Heart right ventricle (tissue), 16 donors: ENCODE measurements around the gene ROCK1. TPM values are rescaled to one million over a fixed set of nuclear protein-coding genes. Genes with fewer than 3 reads are reported as not detected.

ENCODE experiments used
- ATAC-seq, 8 donors: fragments of 200-7000 bp; cut with Tn5 transposase; one replicate each; pipeline ENCODE4 v1.9.1; 2020; ENCODE audit warnings: mild to moderate bottlenecking in 8 of 8, moderate library complexity in 8 of 8, moderate number of reproducible peaks in 1 of 8
- DNase-seq, 2 donors: peaks; one replicate each; pipeline ENCODE4 v3.0.0-alpha.2; 2020
- H3K27ac ChIP-seq, 10 donors: fragments of 200-600 bp; sonication (generic) in 2 of 10; one replicate each; pipeline versions ENCODE4 v1.5.0 to v1.8.0; 2020 to 2022; ENCODE audit warnings: mild to moderate bottlenecking in 3 of 10
- H3K27me3 ChIP-seq, 7 donors: fragments of 200-600 bp; one replicate each; pipeline ENCODE4 v1.8.0; 2021 to 2022; ENCODE audit warnings: mild to moderate bottlenecking in 2 of 7
- H3K36me3 ChIP-seq, 9 donors: fragments of 200-600 bp; sonication (generic) in 1 of 9; one replicate each; pipeline versions ENCODE4 v1.5.0 to v1.8.0; 2020 to 2022; ENCODE audit warnings: mild to moderate bottlenecking in 2 of 9
- H3K4me1 ChIP-seq, 9 donors: fragments of 200-600 bp; sonication (generic) in 1 of 9; one replicate each; pipeline versions ENCODE4 v1.5.0 to v1.8.0; 2020 to 2022; ENCODE audit warnings: mild to moderate bottlenecking in 4 of 9
- H3K4me3 ChIP-seq, 10 donors: fragments of 200-600 bp; sonication (generic) in 2 of 10; one replicate each; pipeline versions ENCODE4 v1.5.0 to v1.8.0; 2020 to 2022; ENCODE audit warnings: mild to moderate bottlenecking in 7 of 10, moderate library complexity in 2 of 10
- H3K9me3 ChIP-seq, 11 donors: fragments of 200-600 bp in 10 of 11; sonication (generic) in 2 of 11; one replicate each; pipeline versions ENCODE4 v1.5.0 to v1.8.0; 2013 to 2022; ENCODE audit warnings: mild to moderate bottlenecking in 2 of 11, control low read depth in 1 of 11, moderate library complexity in 1 of 11
- CTCF ChIP-seq, 9 donors: fragments of 200-600 bp; sonication (generic) in 2 of 9; IDR thresholded peaks; one replicate each; pipeline versions ENCODE4 v1.5.0 to v1.8.0; 2021 to 2022; ENCODE audit warnings: antibody characterized with exemption in 9 of 9, mild to moderate bottlenecking in 5 of 9, moderate library complexity in 1 of 9
- WGBS, 2 donors: extraction: QIAGEN DNeasy Blood & Tissue Kit; methylation state at CpG; one replicate each; pipeline ENCODE4 v1.1.7; 2013; ENCODE audit warnings: inconsistent platforms in 1 of 2; 5-methylcytosine and 5-hydroxymethylcytosine counted together
- intact Hi-C, 10 donors: fragments of 100-400 bp; cut with DNase I; formaldehyde crosslinking; loops; one replicate each; pipeline versions ENCODE4 v1.11.1 to v1.14.2; 2022
- polyA plus RNA-seq, 2 donors: library from polyadenylated mRNA; stranded (reverse); fragments of 200-250 nt; gene quantifications; one replicate each; pipeline ENCODE4 v1.2.3, GENCODE V29; 2013
- total RNA-seq, 10 donors: library from RNA; stranded (reverse); fragmentation: NEBNext Ultra II Directional in 3 of 10; extraction: Animal tissue kit (Norgen Biotek cat#: 25700) in 3 of 10; gene quantifications; one replicate each; pipeline versions ENCODE4 v1.2.1 to v1.2.4, GENCODE V29; 2021 to 2023
- donor health status: Arrhythmogenic right ventricular cardiomyopathy.
- donor health status: ischemic (EF 13 %, LVEDD 7.1; RV severe dilation, severe dysfunction).
- donor health status: healthy with polysubstance abuse.
- donor health status: DM: no; HTN: yes; CAD: no.
- donor health status: DM: no; HTN: no; CAD: no.
- donor health status: ischemic (EF 25% LVEDD 6.9; RV normal size, moderate dysfunction).
- donor health status: ischemic (EF 25% LVEDD 5.7; RV mildly dilated, moderate dysfunction).
- donor health status: healthy.
- donor health status: DM: yes; HTN: yes; CAD: no.
- donor health status: Ischemic cardiomyopathy.
- donor health status: ischemic (EF 35%, LVEDD 5.7; RV mildly dilated, moderate dysfunction).
- donor health status: nonischemic (EF 11% LVEDD 7.7; RV severe dilation, severe dysfunction).
- donor health status: DM: yes; HTN: yes; CAD: no.
- donor health status: PGD.
- donor health status: ischemic (EF 29% LVEDD 5.4; RV normal size, mild dysfunction).
- donor health status: nonischemic (EF 23%, LVEDD 6.1; RV moderate dilation, normal function).

ROCK1 gene
- total and polyA plus RNA-seq, 12 donors, result 12.5 to 44.1 (median 35.1) TPM

GRCh38 chr18:21100678-21101077 lies 10.9 kb downstream of the ROCK1 start:
- peaks cover 0 to 79% (median 55%) of the 10 kb centered on the region in 9 donors for H3K4me1 ChIP-seq
- no peak overlapping the region for H3K4me3 ChIP-seq
- H3K36me3 ChIP-seq, result no peaks in the 10 kb centered on the region
- H3K9me3 ChIP-seq, result no peaks in the 10 kb centered on the region
- TF ChIP-seq CTCF (IDR thresholded peaks at IDR 0.05), result no peak
- no peak for DNase-seq
- WGBS, 2 donors, result 58 to 64% methylated on average over 2 of the region's 2 CpGs
- intact Hi-C loops, result loop anchor here in 6 of 10 donors (10.0 kb wide), 6 partner anchors 46 to 504 kb away; partner anchors contain the start of gene ESCO1 (in 1 of the 6)
- H3K27me3 ChIP-seq, result no peaks in the 10 kb centered on the region
- ATAC-seq, result no peak
- H3K27ac ChIP-seq, result no peak overlapping the region

GRCh38 chr18:21100146-21100545 lies 11.5 kb downstream of the ROCK1 start:
- H3K4me1 ChIP-seq, result peaks cover 0 to 74% (median 49%) of the 10 kb centered on the region in 9 donors
- DNase-seq (no peak), ATAC-seq (no peak)
- no peak overlapping the region for H3K4me3 ChIP-seq
- no peak for TF ChIP-seq CTCF (IDR thresholded peaks at IDR 0.05)
- H3K9me3 ChIP-seq, result no peaks in the 10 kb centered on the region
- H3K27me3 ChIP-seq, result no peaks in the 10 kb centered on the region
- H3K36me3 ChIP-seq, result no peaks in the 10 kb centered on the region
- no peak overlapping the region for H3K27ac ChIP-seq
- intact Hi-C loops, result loop anchor here in 6 of 10 donors (10.0 kb wide), 6 partner anchors 45 to 505 kb away; partner anchors contain the start of gene ESCO1 (in 1 of the 6)

DNA sequence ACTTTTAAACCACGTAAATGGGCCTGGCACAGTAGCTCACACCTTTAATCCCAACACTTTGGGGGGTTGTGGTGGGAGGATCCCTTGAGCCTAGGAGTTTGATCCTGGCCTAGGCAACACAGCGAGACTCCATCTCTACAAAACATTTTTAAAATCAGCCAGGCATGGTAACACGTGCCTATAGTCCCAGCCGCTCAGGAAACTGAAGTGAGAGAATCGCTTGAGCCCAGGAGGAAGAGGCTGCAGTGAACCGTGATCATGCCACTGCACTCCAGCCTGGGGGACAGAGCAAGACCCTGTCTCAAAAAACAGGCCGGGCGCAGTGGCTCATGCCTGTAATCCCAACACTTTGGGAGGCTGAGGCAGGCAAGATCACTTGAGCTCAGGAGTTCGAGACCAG lies 12.2 kb downstream of the ROCK1 start:
- no peaks in the 10 kb centered on the region for H3K36me3 ChIP-seq
- intact Hi-C loops, result loop anchor here in 2 of 10 donors (5.0 kb wide), 2 partner anchors 47 to 57 kb away; no protein-coding TSS in a partner anchor
- peaks cover 0 to 68% (median 44%) of the 10 kb centered on the region in 9 donors for H3K4me1 ChIP-seq
- no peak overlapping the region for H3K4me3 ChIP-seq
- H3K27me3 ChIP-seq, result no peaks in the 10 kb centered on the region
- DNase-seq (no peak), ATAC-seq (no peak)
- no peak overlapping the region for H3K27ac ChIP-seq
- H3K9me3 ChIP-seq, result no peaks in the 10 kb centered on the region
- 83 to 89% methylated on average over 9 of the region's 9 CpGs for WGBS, 2 donors
- no peak for TF ChIP-seq CTCF (IDR thresholded peaks at IDR 0.05)

DNA sequence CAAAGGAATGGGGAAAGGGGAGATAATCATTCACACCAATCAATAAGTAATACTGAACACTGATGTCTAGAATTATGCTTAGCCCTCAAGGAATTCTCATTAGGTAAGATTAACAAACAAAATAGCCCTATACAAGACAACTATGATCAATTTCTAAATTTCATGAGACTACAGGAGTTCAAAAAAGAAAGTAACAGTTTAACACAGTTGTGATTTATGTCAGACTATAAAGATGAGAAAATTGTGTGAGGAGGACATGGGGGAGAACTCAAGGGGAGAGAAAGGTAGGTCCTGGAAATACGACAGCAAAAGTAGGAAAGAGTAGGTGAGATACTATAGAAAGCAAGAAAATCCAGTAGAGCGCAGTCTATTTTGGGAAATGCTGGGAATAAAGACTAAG lies 14.9 kb downstream of the ROCK1 start:
- peaks cover 0 to 56% (median 35%) of the 10 kb centered on the region in 9 donors for H3K4me1 ChIP-seq
- H3K9me3 ChIP-seq, result no peaks in the 10 kb centered on the region
- TF ChIP-seq CTCF (IDR thresholded peaks at IDR 0.05), result no peak
- no peak for DNase-seq
- no peak overlapping the region for H3K27ac ChIP-seq
- H3K36me3 ChIP-seq, result no peaks in the 10 kb centered on the region
- ATAC-seq, result no peak
- no peak overlapping the region for H3K4me3 ChIP-seq
- intact Hi-C loops, result loop anchor here in 2 of 10 donors (5.0 kb wide), 2 partner anchors 44 to 54 kb away; no protein-coding TSS in a partner anchor
- no peaks in the 10 kb centered on the region for H3K27me3 ChIP-seq
- 94 to 98% methylated on average over 2 of the region's 2 CpGs for WGBS, 2 donors
